Astrocyte (in vitro differentiated cells and primary cell): ENCODE results near the gene GADD45GIP1. TPM values are rescaled to one million over a fixed set of nuclear protein-coding genes. Genes with fewer than 3 reads are reported as not detected.

ENCODE experiments used
- DNase-seq: peaks from one replicate; pipeline ENCODE4 v3.0.0-alpha.2; 2010; ENCODE audit warnings: low read depth
- FAIRE-seq: peaks from 2 replicates; lab custom pipeline; 2011; peaks lifted over from hg19 to GRCh38; lab: Jason Lieb, UNC
- H2AFZ ChIP-seq: 2 replicates; pipeline ENCODE4 v1.6.0; 2012; ENCODE audit warnings: low read depth, low read length, inconsistent platforms
- H3K27ac ChIP-seq: 2 replicates; pipeline ENCODE4 v1.5.1; 2011; ENCODE audit warnings: low read depth, low read length, inconsistent platforms
- H3K27me3 ChIP-seq: 2 replicates; pipeline ENCODE4 v1.6.0; 2011; ENCODE audit warnings: low read length, inconsistent platforms; ENCODE audit not compliant: insufficient read depth
- H3K36me3 ChIP-seq: 2 replicates; pipeline ENCODE4 v1.5.1; 2011; ENCODE audit warnings: low read length, inconsistent platforms; ENCODE audit not compliant: insufficient read depth
- H3K4me1 ChIP-seq: 2 replicates; pipeline ENCODE4 v1.5.1; 2011; ENCODE audit warnings: low read length, inconsistent platforms; ENCODE audit not compliant: insufficient read depth
- H3K4me2 ChIP-seq: 2 replicates; pipeline ENCODE4 v1.6.0; 2012; ENCODE audit warnings: low read length, inconsistent platforms
- H3K4me3 ChIP-seq: 2 replicates; pipeline ENCODE4 v1.5.1; 2011; ENCODE audit warnings: low read depth, mild to moderate bottlenecking, low read length, inconsistent platforms; ENCODE audit not compliant: insufficient read depth
- H3K79me2 ChIP-seq: 2 replicates; pipeline ENCODE4 v1.6.0; 2012; ENCODE audit warnings: mild to moderate bottlenecking, low read length, inconsistent platforms; ENCODE audit not compliant: insufficient read depth
- H3K9ac ChIP-seq: 2 replicates; pipeline ENCODE4 v1.6.0; 2012; ENCODE audit warnings: mild to moderate bottlenecking, low read length, inconsistent platforms
- H3K9me3 ChIP-seq: 2 replicates; pipeline ENCODE4 v1.5.1; 2012; ENCODE audit warnings: low read depth, mild to moderate bottlenecking, low read length, inconsistent platforms; ENCODE audit not compliant: insufficient read depth
- H4K20me1 ChIP-seq: 2 replicates; pipeline ENCODE4 v1.6.0; 2012; ENCODE audit warnings: low read length, inconsistent platforms; ENCODE audit not compliant: insufficient read depth
- H3K27ac Mint-ChIP-seq: one replicate; pipeline ENCODE4 v1.8.0; 2021; ENCODE audit warnings: mild to moderate bottlenecking, mixed read lengths; ENCODE audit not compliant: unreplicated experiment
- H3K27me3 Mint-ChIP-seq: one replicate; pipeline ENCODE4 v1.8.0; 2021; ENCODE audit warnings: low read depth, mixed read lengths; ENCODE audit not compliant: unreplicated experiment
- H3K36me3 Mint-ChIP-seq: one replicate; pipeline ENCODE4 v1.8.0; 2021; ENCODE audit warnings: low read depth, mixed read lengths; ENCODE audit not compliant: unreplicated experiment
- H3K4me1 Mint-ChIP-seq: one replicate; pipeline ENCODE4 v1.8.0; 2021; ENCODE audit warnings: low read depth, mixed read lengths; ENCODE audit not compliant: unreplicated experiment
- H3K4me3 Mint-ChIP-seq: one replicate; pipeline ENCODE4 v1.8.0; 2021; ENCODE audit warnings: mild to moderate bottlenecking, moderate library complexity, mixed read lengths; ENCODE audit not compliant: unreplicated experiment
- H3K9me3 Mint-ChIP-seq: one replicate; pipeline ENCODE4 v1.8.0; 2021; ENCODE audit warnings: mild to moderate bottlenecking, mixed read lengths; ENCODE audit not compliant: unreplicated experiment
- CTCF ChIP-seq: IDR thresholded peaks from 2 replicates; pipeline ENCODE4 v1.5.1; 2011; ENCODE audit warnings: low read depth, mild to moderate bottlenecking, inconsistent platforms, low read length, moderate library complexity; ENCODE audit not compliant: insufficient read depth
- EZH2 ChIP-seq: IDR thresholded peaks from 2 replicates; pipeline ENCODE4 v1.6.1; 2012; ENCODE audit warnings: mild to moderate bottlenecking, low read length, inconsistent platforms; ENCODE audit not compliant: insufficient read depth
- total RNA-seq: library from RNA; stranded (reverse); gene quantifications from 2 replicates; pipeline ENCODE4 v1.2.1, GENCODE V29; 2021

Gene GADD45GIP1
- total RNA-seq, 1 donor from 2014 or later: 35.5 TPM

DNA sequence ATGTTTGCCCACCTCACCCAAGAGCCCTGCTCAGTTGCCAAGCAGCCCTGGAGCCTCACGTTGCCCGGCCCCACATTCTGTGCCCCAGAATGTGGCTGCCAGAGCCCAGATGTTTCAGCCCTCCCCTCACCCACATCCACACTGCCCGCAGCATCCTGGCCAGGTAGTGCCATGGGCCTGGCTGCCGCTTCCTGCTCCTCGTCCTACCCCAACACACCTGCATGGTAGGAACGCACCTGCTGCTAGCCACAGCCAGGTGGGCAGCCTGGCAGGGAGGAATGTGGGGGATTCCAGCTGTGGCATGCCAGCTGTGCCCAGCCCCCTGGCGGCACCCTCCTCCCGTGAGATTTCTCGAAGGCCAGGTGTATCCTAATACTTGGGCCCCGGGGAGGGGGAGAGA, 30.8 kb upstream of the GADD45GIP1 start:
- Mint-ChIP-seq H3K36me3 (peaks cover 2% of the 10 kb centered on the region), H3K9me3 (peaks cover 1% of the 10 kb centered on the region), H3K4me3 (no peak overlapping the region), H3K27ac (no peak overlapping the region), H3K4me1 (peaks cover 2% of the 10 kb centered on the region), H3K27me3 (peaks cover 41% of the 10 kb centered on the region)
- TF ChIP-seq CTCF (no peak), EZH2 (no peak)
- Histone ChIP-seq H3K9me3 (no peaks in the 10 kb centered on the region), H4K20me1 (no peaks in the 10 kb centered on the region), H3K4me2 (no peak overlapping the region), H3K4me3 (no peak overlapping the region), H3K9ac (no peak overlapping the region), H3K4me1 (peaks cover 18% of the 10 kb centered on the region), H3K27ac (no peak overlapping the region), H2AFZ (no peak overlapping the region), H3K36me3 (no peaks in the 10 kb centered on the region), H3K79me2 (no peaks in the 10 kb centered on the region), H3K27me3 (no peaks in the 10 kb centered on the region)
- DNase-seq (no peak), FAIRE-seq (no peak)

DNA sequence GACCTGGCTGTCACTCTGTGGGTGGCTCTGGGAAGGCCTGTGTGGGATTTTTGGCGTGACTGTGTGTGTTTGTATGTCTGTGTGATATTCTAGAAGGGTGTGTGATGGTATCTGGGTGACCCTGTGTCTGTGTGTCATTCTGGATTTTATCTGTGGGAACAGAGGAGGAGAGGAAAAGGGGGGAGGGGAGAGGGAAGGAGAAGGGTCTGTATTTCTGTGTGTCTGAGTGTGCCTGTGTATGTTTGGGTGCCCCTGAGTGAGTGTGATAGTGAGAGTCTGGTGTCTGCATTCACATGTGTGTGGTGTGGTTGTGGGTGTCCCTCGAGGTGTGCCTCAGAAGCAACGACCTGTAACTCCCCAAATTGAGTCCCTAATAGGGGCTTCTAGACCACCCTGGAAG, 30.2 kb upstream of the GADD45GIP1 start:
- no peak for FAIRE-seq
- no peaks in the 10 kb centered on the region for H3K27me3 ChIP-seq
- no peaks in the 10 kb centered on the region for H3K79me2 ChIP-seq

More for the DNA sequence above, 30.2 kb upstream of the GADD45GIP1 start:
- no peaks in the 10 kb centered on the region for H4K20me1 ChIP-seq
- peaks cover 18% of the 10 kb centered on the region for H3K4me1 ChIP-seq
- H3K36me3 ChIP-seq: no peaks in the 10 kb centered on the region
- H3K4me3 ChIP-seq: no peak overlapping the region
- H3K36me3 Mint-ChIP-seq: peaks cover 2% of the 10 kb centered on the region
- H3K4me1 Mint-ChIP-seq: peaks cover 2% of the 10 kb centered on the region
- no peak overlapping the region for H3K27ac Mint-ChIP-seq
- no peak overlapping the region for H3K27ac ChIP-seq
- H3K27me3 Mint-ChIP-seq: peaks cover 37% of the 10 kb centered on the region
- no peak for TF ChIP-seq EZH2
- TF ChIP-seq CTCF: no peak
- no peak overlapping the region for H2AFZ ChIP-seq
- no peak overlapping the region for H3K4me3 Mint-ChIP-seq
- DNase-seq: no peak
- H3K9me3 Mint-ChIP-seq: peaks cover under 1% of the 10 kb centered on the region
- H3K9ac ChIP-seq: no peak overlapping the region
- H3K4me2 ChIP-seq: no peak overlapping the region
- no peaks in the 10 kb centered on the region for H3K9me3 ChIP-seq
